ENCODE results near the gene URM1. TPM values are rescaled to one million over a fixed set of nuclear protein-coding genes. Genes with fewer than 3 reads are reported as not detected.
A peak's percentile ranks its signal among the peaks of the same experiment; 100 is the strongest.

Gene URM1
- total and polyA plus RNA-seq, 7 donors = 16.3 to 73.3 (median 25.1) TPM

DNA sequence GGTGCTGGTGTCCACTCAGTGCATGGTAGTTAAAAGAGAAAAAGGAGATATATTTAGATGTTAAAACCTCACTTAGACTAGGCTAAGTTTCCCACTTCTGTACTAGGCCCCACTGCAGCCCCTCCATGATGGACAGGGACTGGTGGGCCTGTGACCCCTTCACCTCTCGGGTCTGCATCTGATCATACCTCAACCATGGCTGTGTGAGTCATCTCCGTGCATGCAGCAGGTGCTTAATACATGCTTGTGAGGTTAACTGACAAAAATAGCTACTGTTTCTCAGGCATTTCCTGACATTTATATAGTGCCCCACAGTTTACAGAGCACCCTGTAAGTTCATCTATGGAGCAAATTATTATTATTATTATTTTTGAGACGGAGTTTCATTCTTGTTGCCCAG is 8.4 kb upstream of the URM1 start:
- no peak for DNase-seq
- intact Hi-C loops (cut with DNase I) = loop anchor here (1.0 kb wide), 1 partner anchor 58 kb away; the partner anchor contains the start of gene CERCAM
- Histone ChIP-seq H3K9me3 (no peaks in the 10 kb centered on the region), H3K4me1 (peaks cover 0 to 27% (median 24%) of the 10 kb centered on the region in 4 donors), H3K4me3 (no peak overlapping the region), H3K27me3 (no peaks in the 10 kb centered on the region), H3K36me3 (peaks cover 0 to 5% (median 0%) of the 10 kb centered on the region in 4 donors), H3K27ac (peak overlapping the region in 3 of 4 donors; percentile 63 to 76 (median 69))
- no peak for TF ChIP-seq POLR2A (IDR thresholded peaks at IDR 0.05)
- WGBS, 2 donors = 80 to 86% methylated on average over 3 of the region's 3 CpGs

DNA sequence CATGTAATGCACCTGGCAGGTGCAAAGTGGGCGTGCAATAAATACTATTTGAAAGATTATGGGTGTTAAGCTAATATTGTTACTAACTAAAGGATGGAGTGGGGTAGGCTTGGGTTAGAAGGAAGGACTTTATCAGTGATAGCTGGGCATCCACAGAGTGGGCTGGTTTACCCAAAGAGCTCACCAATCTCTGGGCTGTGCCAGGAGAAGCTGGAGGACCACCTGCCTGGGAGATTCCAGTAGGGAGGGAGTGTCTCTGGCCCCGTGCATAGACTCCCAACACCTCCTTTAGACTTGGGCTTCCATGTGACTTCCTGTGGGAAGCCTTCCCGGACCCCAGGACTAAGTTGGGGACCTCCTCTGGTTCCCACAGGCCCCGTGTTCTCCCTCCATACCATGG is 5.6 kb upstream of the URM1 start:
- TF ChIP-seq POLR2AphosphoS5 (IDR thresholded peaks at IDR 0.05) (no peak), EP300 (IDR thresholded peaks at IDR 0.05) (no peak), POLR2A (IDR thresholded peaks at IDR 0.05) (no peak)
- TF ChIP-seq, protein P1, sequence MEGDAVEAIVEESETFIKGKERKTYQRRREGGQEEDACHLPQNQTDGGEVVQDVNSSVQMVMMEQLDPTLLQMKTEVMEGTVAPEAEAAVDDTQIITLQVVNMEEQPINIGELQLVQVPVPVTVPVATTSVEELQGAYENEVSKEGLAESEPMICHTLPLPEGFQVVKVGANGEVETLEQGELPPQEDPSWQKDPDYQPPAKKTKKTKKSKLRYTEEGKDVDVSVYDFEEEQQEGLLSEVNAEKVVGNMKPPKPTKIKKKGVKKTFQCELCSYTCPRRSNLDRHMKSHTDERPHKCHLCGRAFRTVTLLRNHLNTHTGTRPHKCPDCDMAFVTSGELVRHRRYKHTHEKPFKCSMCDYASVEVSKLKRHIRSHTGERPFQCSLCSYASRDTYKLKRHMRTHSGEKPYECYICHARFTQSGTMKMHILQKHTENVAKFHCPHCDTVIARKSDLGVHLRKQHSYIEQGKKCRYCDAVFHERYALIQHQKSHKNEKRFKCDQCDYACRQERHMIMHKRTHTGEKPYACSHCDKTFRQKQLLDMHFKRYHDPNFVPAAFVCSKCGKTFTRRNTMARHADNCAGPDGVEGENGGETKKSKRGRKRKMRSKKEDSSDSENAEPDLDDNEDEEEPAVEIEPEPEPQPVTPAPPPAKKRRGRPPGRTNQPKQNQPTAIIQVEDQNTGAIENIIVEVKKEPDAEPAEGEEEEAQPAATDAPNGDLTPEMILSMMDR (IDR thresholded peaks at IDR 0.05) = no peak
- H3K36me3 ChIP-seq = no peaks in the 10 kb centered on the region
- no peak for DNase-seq
- H3K27me3 ChIP-seq = no peaks in the 10 kb centered on the region
- peaks cover 0 to 33% (median 29%) of the 10 kb centered on the region in 4 donors for H3K4me1 ChIP-seq
- intact Hi-C loops (cut with DNase I) = no loop called here
- H3K4me3 ChIP-seq = peak overlapping the region in 2 of 4 donors; percentile 43 to 45
- H3K27ac ChIP-seq = peak overlapping the region; percentile 50 to 66 (median 62)
- 86% methylated on average over 4 of the region's 4 CpGs for WGBS, 2 donors
- no peaks in the 10 kb centered on the region for H3K9me3 ChIP-seq

DNA sequence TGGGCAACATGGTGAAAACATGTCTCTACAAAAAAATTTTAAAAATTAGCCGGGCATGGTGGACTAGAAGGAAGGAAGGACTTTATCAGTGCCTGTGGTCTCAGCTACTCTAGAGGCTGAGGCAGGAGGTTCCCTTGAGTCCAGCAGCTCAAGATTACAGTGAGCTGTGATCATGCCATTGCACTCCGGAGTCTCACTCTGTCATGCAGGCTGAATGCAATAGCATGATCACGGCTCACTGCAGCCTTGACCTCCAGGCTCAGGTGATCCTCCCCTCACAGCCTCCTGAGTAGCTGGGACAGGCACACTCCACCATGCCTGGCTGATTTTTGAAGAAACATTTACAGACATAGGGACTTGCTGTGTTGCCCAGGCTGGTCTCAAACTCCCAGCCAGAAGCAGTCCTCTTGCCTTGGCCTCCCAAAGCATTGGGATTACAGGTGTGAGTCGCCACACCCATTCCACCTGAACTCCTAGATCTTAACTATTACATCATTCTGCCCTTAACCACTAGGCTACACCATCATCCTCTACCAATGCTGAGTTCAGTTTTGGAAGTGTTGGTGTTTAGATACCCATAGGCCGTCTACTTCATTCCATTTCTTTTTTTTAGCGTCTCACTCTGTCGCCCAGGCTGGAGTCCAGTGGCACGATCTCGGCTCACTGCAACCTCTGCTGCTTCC is 2.0 kb upstream of the URM1 start:
- Histone ChIP-seq H3K4me3 (no peak overlapping the region), H3K4me1 (peaks cover 0 to 44% (median 34%) of the 10 kb centered on the region in 4 donors), H3K9me3 (no peaks in the 10 kb centered on the region), H3K27ac (no peak overlapping the region), H3K36me3 (no peaks in the 10 kb centered on the region), H3K27me3 (no peaks in the 10 kb centered on the region)
- no peak for DNase-seq
- intact Hi-C loops (cut with DNase I) = no loop called here
- 93 to 94% methylated on average over 9 of the region's 9 CpGs for WGBS, 2 donors
- TF ChIP-seq EP300 (IDR thresholded peaks at IDR 0.05) (no peak), POLR2AphosphoS5 (IDR thresholded peaks at IDR 0.05) (no peak), POLR2A (IDR thresholded peaks at IDR 0.05) (no peak)
- TF ChIP-seq, protein P1 (IDR thresholded peaks at IDR 0.05) = no peak

DNA sequence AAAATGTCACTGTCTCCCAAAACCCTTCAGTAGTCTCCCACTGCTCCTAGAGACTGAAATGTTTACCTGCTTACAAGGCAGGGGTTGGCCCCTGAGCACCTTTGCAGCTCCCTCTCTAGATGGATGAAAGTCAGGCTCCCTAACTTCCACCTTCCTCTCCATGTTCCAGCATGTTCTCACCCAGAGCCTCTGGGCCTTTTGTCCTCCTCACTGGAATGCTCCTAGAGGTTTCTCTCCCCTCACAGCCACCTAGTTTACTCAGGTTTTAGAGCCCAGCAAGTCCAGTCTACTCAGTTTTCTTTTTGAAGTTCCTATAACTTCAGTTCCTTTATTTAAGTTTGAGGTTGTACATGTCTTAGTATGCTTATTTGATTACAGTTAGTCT is 815 bp upstream of the URM1 start:
- no peaks in the 10 kb centered on the region for H3K27me3 ChIP-seq
- peak overlapping the region; percentile 88 to 95 (median 94) for H3K27ac ChIP-seq
- no peak for DNase-seq
- peaks cover 0 to 10% (median 0%) of the 10 kb centered on the region in 4 donors for H3K36me3 ChIP-seq
- intact Hi-C loops (cut with DNase I) = loop anchor here (2.0 to 5.0 kb wide), 2 partner anchors 30 to 182 kb away; partner anchors contain the start of genes SLC27A4 and SPTAN1
- peaks cover 0 to 32% (median 24%) of the 10 kb centered on the region in 4 donors for H3K4me1 ChIP-seq
- no peaks in the 10 kb centered on the region for H3K9me3 ChIP-seq
- no peak for TF ChIP-seq EP300 (IDR thresholded peaks at IDR 0.05)
- TF ChIP-seq POLR2A (IDR thresholded peaks at IDR 0.05) = no peak
- TF ChIP-seq, protein P1 (IDR thresholded peaks at IDR 0.05) = no peak
- no peak for TF ChIP-seq POLR2AphosphoS5 (IDR thresholded peaks at IDR 0.05)
- H3K4me3 ChIP-seq = peak overlapping the region; percentile 52 to 75 (median 72)

DNA sequence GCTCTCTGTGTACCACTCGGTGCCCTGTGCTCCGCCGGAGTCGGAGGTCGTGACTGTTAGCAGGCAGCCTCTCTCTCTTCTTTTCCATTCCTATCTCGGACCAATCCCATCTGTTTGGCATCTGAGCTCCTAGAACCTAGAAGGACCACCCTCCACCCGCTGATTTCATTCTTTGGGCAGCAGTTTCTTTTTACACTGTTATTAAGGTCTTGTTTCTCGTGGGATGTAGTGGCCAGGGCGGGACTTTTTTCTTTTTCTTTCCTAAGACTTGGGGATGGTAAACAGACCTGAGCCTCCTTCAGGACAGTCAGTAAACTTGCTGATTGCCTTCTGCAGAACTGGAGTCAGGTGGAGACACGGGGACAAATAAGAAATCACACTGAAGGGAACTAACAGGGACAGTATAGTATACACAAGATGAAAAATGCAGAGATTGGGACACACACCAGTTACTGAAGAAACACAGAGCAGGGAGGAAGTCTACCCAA is 500 bp downstream of the URM1 start:
- no peak for TF ChIP-seq EP300 (IDR thresholded peaks at IDR 0.05)
- Histone ChIP-seq H3K27ac (peak overlapping the region; percentile 88 to 95 (median 94)), H3K4me3 (peak overlapping the region; percentile 52 to 75 (median 72)), H3K9me3 (no peaks in the 10 kb centered on the region), H3K4me1 (peaks cover 0 to 32% (median 23%) of the 10 kb centered on the region in 4 donors), H3K27me3 (no peaks in the 10 kb centered on the region), H3K36me3 (peaks cover 0 to 15% (median 0%) of the 10 kb centered on the region in 4 donors)
- intact Hi-C loops (cut with DNase I) = loop anchor here (2.0 to 5.0 kb wide), 2 partner anchors 31 to 181 kb away; partner anchors contain the start of genes SLC27A4 and SPTAN1
- 0% methylated on average over 10 of the region's 10 CpGs for WGBS, 2 donors
- no peak for DNase-seq

Measured in sigmoid colon (tissue), 7 donors.